Measurements from ENCODE around the gene ARRB2. TPM values are rescaled to one million over a fixed set of nuclear protein-coding genes. Genes with fewer than 3 reads are reported as not detected.

ARRB2 gene
- polyA plus RNA-seq, 4 donors = 29.2 to 34.7 (median 31.2) TPM

- no peak for DNase-seq (ENCODE audit: low read depth in 4 of 4, low spot score in 3 of 4)
Observed at GRCh38 chr17:4748686-4749085, 38.3 kb downstream of the ARRB2 start.

DNA sequence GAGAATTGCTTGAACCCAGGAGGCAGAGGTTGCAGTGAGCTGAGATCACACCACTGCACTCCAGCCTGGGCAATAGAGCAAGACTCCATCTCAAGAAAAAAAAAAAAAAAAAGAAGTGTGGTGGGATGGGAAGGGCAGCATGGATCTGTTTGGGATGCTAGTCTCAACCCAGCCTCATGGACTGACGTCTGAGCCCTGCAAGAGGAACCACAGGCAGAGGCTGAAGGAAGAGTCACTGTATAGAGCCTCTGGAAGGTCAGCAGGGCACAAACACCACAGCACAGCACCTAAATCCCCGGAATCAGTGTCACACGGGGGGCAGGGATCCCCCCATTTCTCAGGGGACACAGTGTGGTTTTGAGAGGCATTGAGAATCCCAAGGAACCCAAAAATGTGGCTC lies 40.2 kb downstream of the ARRB2 start:
- no peak for DNase-seq (ENCODE audit: low read depth in 4 of 4, low spot score in 3 of 4)

GRCh38 chr17:4751932-4752331 lies 41.5 kb downstream of the ARRB2 start:
- no peak for DNase-seq (ENCODE audit: low read depth in 4 of 4, low spot score in 3 of 4)

DNA sequence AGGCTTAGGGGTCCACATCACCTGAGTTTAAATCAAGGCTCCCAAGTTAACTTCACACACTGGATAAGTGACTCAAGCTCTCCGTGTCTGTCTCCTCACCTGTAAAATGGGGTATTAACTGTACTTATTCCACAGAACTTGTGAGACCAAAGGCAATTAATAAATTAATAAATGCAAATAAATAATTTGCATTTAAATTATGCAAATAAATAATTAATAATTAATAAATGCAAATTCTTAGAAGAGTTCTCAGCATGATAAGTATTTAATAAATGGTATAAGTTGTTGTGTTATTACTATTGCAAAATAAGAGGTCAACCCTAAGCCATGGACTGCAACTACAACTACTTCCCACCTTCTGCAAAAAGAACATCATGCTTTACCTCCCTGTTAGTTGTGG lies 43.0 kb downstream of the ARRB2 start:
- no peak for DNase-seq (ENCODE audit: low read depth in 4 of 4, low spot score in 3 of 4)

- no peak for DNase-seq (ENCODE audit: low read depth in 4 of 4, low spot score in 3 of 4)
Observed at GRCh38 chr17:4759776-4760236, 49.4 kb downstream of the ARRB2 start.

- DNase-seq (ENCODE audit: low read depth in 4 of 4, low spot score in 3 of 4) = no peak
Observed at GRCh38 chr17:4764595-4764994, 54.2 kb downstream of the ARRB2 start.

- no peak for DNase-seq (ENCODE audit: low read depth in 4 of 4, low spot score in 3 of 4)
Observed at GRCh38 chr17:4766201-4766600, 55.8 kb downstream of the ARRB2 start.

GRCh38 chr17:4766723-4767122 lies 56.3 kb downstream of the ARRB2 start:
- DNase-seq (ENCODE audit: low read depth in 4 of 4, low spot score in 3 of 4) = no peak

DNA sequence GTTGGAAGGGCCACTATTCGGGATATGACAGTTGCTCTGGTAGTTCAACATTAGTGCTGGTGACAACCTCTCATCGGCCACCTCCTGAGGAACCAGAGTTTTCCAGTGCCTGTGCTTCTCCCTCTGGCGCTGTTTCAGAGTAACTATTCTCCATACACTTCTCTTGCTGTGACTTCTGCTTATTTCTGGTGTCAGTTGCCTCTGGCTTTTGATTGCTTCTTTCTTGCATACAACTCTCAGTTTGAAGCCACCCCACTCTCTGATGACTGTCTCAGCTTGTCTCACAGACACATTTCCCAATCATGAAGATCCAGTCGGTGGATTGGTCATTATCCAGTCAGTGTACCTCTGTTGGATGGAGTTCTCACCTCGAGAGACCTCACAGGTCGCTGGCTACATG lies 57.9 kb downstream of the ARRB2 start:
- DNase-seq (ENCODE audit: low read depth in 4 of 4, low spot score in 3 of 4) = no peak

DNA sequence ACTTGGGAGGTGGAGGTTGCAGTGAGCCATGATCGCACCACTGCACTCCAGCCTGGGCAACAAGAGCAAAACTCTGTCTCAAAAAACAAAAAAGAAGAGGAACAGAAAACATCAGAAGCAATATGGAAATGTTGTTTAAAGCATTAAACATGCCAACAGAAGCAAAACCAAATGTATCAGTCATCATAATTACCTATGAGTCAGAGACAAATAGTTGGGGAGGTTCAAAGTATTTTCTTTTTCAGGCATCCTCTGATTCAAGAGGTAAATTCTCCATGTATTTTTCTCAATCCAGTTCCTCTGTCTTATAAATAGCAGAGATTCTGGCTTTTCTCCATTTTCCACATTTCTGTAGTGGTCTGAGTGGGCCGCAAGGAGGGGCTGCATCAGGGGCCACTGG lies 59.2 kb downstream of the ARRB2 start:
- no peak for DNase-seq (ENCODE audit: low read depth in 4 of 4, low spot score in 3 of 4)

Other genes with a start within 250 kb of the ARRB2 start
- gene SPNS2, start 211.8 kb upstream of the ARRB2 start, polyA plus RNA-seq (ENCODE audit: insufficient read length in 4 of 4) = 10 to 100 TPM; 31.2 to 52.7 (median 44.5) TPM
- 10 to 100 TPM; 34.7 to 49.4 (median 40.0) TPM for gene MYBBP1A, start 155.2 kb upstream of the ARRB2 start, polyA plus RNA-seq (ENCODE audit: insufficient read length in 4 of 4)
- 10 to 100 TPM in 1 of 4 donors, 1 to 10 TPM in 3; 6.1 to 11.3 (median 8.2) TPM for gene GGT6, start 150.1 kb upstream of the ARRB2 start, polyA plus RNA-seq (ENCODE audit: insufficient read length in 4 of 4)
- gene SMTNL2, start 126.1 kb upstream of the ARRB2 start, polyA plus RNA-seq (ENCODE audit: insufficient read length in 4 of 4) = 10 to 100 TPM; 55.0 to 66.4 (median 60.5) TPM
- 1 to 10 TPM in 1 of 4 donors, under 1 TPM in 3; 0.17 to 1.1 (median 0.38) TPM for gene ALOX15, start 69.0 kb upstream of the ARRB2 start, polyA plus RNA-seq (ENCODE audit: insufficient read length in 4 of 4)
- 10 to 100 TPM; 40.8 to 55.7 (median 50.3) TPM for gene PELP1, start 6.5 kb upstream of the ARRB2 start, polyA plus RNA-seq (ENCODE audit: insufficient read length in 4 of 4)
- 10 to 100 TPM; 24.0 to 28.8 (median 27.1) TPM for gene MED11, start 20.8 kb downstream of the ARRB2 start, polyA plus RNA-seq (ENCODE audit: insufficient read length in 4 of 4)
- under 1 TPM; 0.41 to 0.95 (median 0.45) TPM for gene ZMYND15, start 29.2 kb downstream of the ARRB2 start, polyA plus RNA-seq (ENCODE audit: insufficient read length in 4 of 4)
- gene CXCL16, start 29.3 kb downstream of the ARRB2 start, polyA plus RNA-seq (ENCODE audit: insufficient read length in 4 of 4) = 10 to 100 TPM; 12.5 to 15.6 (median 13.8) TPM
- gene TM4SF5, start 61.3 kb downstream of the ARRB2 start, polyA plus RNA-seq (ENCODE audit: insufficient read length in 4 of 4) = 1 to 10 TPM in 3 of 4 donors, under 1 TPM in 1; 0.97 to 3.5 (median 1.9) TPM
- gene VMO1, start 75.7 kb downstream of the ARRB2 start, polyA plus RNA-seq (ENCODE audit: insufficient read length in 4 of 4) = 1 to 10 TPM in 1 of 4 donors, under 1 TPM in 3; 0.31 to 1.1 (median 0.42) TPM
- 10 to 100 TPM in 1 of 4 donors, 1 to 10 TPM in 3; 3.8 to 14.9 (median 5.7) TPM for gene GLTPD2, start 78.3 kb downstream of the ARRB2 start, polyA plus RNA-seq (ENCODE audit: insufficient read length in 4 of 4)
- gene PSMB6, start 85.5 kb downstream of the ARRB2 start, polyA plus RNA-seq (ENCODE audit: insufficient read length in 4 of 4) = 100 to 1,000 TPM; 114 to 153 (median 122) TPM
- gene PLD2, start 96.5 kb downstream of the ARRB2 start, polyA plus RNA-seq (ENCODE audit: insufficient read length in 4 of 4) = 10 to 100 TPM; 36.2 to 39.4 (median 38.5) TPM
- gene MINK1, start 122.7 kb downstream of the ARRB2 start, polyA plus RNA-seq (ENCODE audit: insufficient read length in 4 of 4) = 10 to 100 TPM; 56.6 to 69.2 (median 59.0) TPM
- gene C17orf107, start 188.9 kb downstream of the ARRB2 start, polyA plus RNA-seq (ENCODE audit: insufficient read length in 4 of 4) = 1 to 10 TPM; 1.0 to 3.3 (median 1.5) TPM
- 1 to 10 TPM; 1.1 to 2.7 (median 1.5) TPM for gene CHRNE, start 192.5 kb downstream of the ARRB2 start, polyA plus RNA-seq (ENCODE audit: insufficient read length in 4 of 4)
- gene GP1BA, start 221.6 kb downstream of the ARRB2 start, polyA plus RNA-seq (ENCODE audit: insufficient read length in 4 of 4) = 1 to 10 TPM; 1.4 to 3.5 (median 1.8) TPM
- 10 to 100 TPM; 78.2 to 98.0 (median 79.0) TPM for gene SLC25A11, start 229.4 kb downstream of the ARRB2 start, polyA plus RNA-seq (ENCODE audit: insufficient read length in 4 of 4)
- 100 to 1,000 TPM; 131 to 144 (median 138) TPM for gene RNF167, start 229.6 kb downstream of the ARRB2 start, polyA plus RNA-seq (ENCODE audit: insufficient read length in 4 of 4)
- 100 to 1,000 TPM; 376 to 513 (median 389) TPM for gene PFN1, start 237.9 kb downstream of the ARRB2 start, polyA plus RNA-seq (ENCODE audit: insufficient read length in 4 of 4)
- 10 to 100 TPM; 22.1 to 28.7 (median 23.7) TPM for gene ENO3, start 240.5 kb downstream of the ARRB2 start, polyA plus RNA-seq (ENCODE audit: insufficient read length in 4 of 4)